GM12801 (cell line): ENCODE data around the gene FSHB.

ENCODE experiments used
- TF ChIP-seq, protein P1 (sequence below): IDR thresholded peaks from one replicate; pipeline ENCODE4 v1.5.1; 2011; ENCODE audit warnings: control low read depth; ENCODE audit not compliant: insufficient read length; ENCODE audit errors: extremely low read depth

FSHB gene

DNA sequence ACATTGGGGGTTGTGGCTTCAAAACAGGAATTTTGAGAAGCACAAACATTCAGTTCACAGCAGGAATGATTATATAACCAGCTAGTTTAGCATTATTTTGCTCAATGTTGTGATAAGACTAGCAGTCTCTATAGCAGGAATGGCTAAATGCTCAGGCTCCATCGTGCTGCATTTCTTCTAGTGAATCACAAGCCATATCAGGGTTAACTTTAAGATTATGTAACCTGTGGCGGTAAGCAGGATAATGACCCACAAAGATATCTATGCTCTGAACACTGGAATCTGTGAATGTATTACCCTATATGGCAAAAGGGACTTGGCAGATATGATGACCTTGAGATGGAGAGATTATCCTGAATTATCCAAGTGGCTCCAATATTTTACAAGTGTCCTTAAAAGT is 14.8 kb downstream of the FSHB start:
- TF ChIP-seq, protein P1, sequence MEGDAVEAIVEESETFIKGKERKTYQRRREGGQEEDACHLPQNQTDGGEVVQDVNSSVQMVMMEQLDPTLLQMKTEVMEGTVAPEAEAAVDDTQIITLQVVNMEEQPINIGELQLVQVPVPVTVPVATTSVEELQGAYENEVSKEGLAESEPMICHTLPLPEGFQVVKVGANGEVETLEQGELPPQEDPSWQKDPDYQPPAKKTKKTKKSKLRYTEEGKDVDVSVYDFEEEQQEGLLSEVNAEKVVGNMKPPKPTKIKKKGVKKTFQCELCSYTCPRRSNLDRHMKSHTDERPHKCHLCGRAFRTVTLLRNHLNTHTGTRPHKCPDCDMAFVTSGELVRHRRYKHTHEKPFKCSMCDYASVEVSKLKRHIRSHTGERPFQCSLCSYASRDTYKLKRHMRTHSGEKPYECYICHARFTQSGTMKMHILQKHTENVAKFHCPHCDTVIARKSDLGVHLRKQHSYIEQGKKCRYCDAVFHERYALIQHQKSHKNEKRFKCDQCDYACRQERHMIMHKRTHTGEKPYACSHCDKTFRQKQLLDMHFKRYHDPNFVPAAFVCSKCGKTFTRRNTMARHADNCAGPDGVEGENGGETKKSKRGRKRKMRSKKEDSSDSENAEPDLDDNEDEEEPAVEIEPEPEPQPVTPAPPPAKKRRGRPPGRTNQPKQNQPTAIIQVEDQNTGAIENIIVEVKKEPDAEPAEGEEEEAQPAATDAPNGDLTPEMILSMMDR: no peak

DNA sequence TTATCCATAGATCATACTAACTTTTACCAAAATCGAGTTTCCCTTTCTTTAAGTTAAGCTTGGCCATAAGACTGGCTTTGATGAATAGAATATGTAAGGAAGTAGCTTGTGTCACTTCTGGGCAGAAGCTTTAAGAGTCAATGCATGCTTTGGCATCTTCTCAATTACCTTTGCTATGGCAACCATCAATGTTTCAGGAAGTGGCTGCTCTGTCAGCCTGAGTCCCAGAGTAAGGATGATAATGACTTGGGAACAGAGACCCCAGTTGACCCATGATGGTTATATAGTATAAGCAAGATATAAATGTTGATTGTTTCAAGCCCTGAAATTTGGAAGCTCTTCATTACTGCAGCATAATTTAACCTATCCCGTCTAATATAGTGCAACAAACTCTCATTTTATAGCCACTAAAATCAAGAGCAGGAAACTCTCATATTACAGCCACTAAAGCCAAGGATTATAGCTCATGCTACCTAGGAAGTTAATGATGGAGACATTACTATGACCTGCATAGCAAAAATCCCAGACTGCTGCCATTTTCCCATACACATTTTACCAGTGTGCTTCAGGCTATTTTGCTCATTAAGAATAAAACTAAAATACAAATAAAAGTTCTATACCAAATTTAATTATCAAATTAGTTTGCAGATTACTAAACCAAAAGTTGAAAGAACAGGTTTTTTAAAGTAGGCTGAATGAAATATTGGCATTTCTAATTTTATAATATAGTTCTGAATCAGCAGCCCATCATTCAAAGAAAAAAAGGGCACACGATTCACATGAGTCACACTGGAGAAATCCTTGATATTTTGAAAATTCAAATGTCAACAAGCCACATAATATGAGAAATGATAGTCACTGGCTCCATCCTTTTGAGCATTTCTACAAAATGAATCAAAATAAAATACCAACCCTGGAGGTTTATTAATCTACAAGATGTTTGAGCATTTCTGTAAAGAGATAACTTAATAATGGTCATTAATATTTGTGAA is 23.8 kb downstream of the FSHB start:
- TF ChIP-seq, protein P1: no peak

DNA sequence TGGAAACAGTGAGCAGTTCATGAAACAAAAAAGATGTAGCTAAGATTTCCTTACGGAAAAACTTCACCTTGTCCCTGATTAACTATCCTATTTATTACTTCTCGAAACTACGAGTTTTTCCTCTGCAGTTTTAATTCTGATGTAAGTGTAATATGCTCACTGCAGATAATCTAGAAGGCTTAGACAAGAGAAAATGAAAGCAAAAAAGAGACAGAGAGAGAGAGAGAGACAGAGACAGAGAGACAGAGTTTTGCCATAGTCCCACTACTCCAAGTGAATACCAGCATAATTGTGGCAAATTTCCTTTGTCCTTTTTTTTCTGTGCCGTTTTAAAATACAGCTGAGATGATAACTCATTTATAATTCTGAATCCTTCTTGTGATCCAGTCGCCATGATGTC is 24.8 kb downstream of the FSHB start:
- TF ChIP-seq, protein P1: no peak

DNA sequence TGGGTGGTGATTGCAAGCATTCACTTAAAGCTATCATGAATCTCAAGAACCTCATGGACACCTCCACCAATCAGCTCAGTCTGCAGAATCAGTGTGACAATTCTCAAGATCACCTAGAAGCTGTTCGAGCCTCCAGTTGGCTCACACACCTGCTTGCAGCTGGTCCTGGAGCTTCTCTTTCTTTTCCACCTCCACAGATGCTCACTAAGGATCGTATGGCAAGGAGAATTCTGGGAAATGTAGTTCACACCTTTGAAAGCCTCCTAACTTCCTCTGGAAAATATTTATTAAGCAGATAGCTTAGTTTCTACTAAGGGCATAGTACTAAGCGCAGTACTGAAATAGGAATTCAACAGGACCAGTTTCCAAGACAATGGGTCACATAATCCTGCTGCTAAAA is 26.2 kb downstream of the FSHB start:
- TF ChIP-seq, protein P1: no peak

DNA sequence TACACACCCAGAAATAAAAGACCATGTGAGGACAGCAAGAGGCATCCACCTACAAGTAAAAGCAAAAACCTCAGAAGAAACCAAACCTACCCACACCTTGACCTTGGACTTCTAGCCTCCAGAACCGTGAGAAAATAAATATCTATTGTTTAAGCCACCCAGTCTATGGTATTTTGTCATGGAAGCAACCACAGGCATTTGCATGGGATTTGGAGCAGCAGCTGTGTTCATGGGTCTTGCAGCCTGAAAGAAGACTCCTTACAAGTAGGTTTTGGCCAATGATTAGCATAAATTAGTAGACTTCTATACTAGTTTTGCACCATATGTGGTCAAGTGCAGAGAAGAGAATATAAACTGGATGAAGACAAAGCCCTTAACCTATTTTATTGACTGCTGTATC is 27.9 kb downstream of the FSHB start:
- TF ChIP-seq, protein P1: no peak

DNA sequence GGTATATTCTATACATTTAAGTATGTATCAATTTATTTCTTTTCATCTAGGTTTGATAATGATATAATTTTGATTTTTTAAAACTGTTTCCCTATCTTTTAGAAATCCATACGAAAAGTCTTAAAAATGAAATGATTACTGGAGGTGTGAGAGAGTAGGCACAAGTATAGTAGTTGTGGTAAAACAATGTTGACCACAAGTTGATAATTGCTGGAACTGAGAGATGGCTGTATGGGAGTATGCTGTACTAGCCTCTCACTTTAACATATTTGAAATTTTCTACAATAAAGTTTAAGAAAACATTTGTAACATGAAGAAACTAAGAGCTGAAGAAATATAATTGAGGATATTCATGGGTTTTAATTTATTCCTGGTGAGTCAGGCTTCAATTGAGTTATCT is 30.0 kb downstream of the FSHB start:
- TF ChIP-seq, protein P1: no peak

DNA sequence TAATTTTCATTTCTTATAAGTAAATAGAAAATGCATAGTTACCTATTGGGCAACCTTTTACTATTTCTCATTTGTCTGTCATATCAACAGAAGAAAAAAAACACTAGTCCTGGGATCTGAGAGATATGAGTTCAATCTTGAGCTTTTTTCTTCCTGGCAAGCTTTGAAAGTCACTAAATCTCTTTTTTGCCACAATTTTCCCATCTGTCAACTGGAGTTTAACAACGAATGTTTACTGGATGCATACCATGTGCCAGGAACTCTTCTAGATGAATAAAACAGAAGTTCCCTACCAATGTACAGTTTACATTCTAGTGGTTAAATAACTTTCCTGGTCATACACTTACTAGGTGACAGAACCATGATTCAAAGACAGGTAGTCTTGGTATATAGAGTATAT is 31.0 kb downstream of the FSHB start:
- TF ChIP-seq, protein P1: no peak
